GM19193 (cell line): Measurements from ENCODE around the gene MRPL37.

Source experiments
- POLR2A ChIP-seq: IDR thresholded peaks from 4 replicates; pipeline ENCODE4 v1.6.1; 2011; ENCODE audit not compliant: insufficient read depth, insufficient read length; ENCODE audit errors: extremely low read depth

Gene MRPL37

GRCh38 chr1:54244655-54245054, 44.7 kb downstream of the MRPL37 start:
- no peak for TF ChIP-seq POLR2A

GRCh38 chr1:54245501-54245900, 45.5 kb downstream of the MRPL37 start:
- TF ChIP-seq POLR2A = no peak

- TF ChIP-seq POLR2A = no peak
Observed at GRCh38 chr1:54246116-54246721, 46.3 kb downstream of the MRPL37 start.

GRCh38 chr1:54247863-54248515, 48.0 kb downstream of the MRPL37 start:
- TF ChIP-seq POLR2A = no peak

GRCh38 chr1:54248966-54249365, 49.0 kb downstream of the MRPL37 start:
- TF ChIP-seq POLR2A = no peak

GRCh38 chr1:54249819-54250435, 50.0 kb downstream of the MRPL37 start:
- no peak for TF ChIP-seq POLR2A

GRCh38 chr1:54250670-54251069, 50.7 kb downstream of the MRPL37 start:
- TF ChIP-seq POLR2A = no peak

GRCh38 chr1:54252371-54252936, 52.5 kb downstream of the MRPL37 start:
- TF ChIP-seq POLR2A = no peak

GRCh38 chr1:54253480-54253879, 53.5 kb downstream of the MRPL37 start:
- TF ChIP-seq POLR2A = no peak

GRCh38 chr1:54254055-54254454, 54.1 kb downstream of the MRPL37 start:
- TF ChIP-seq POLR2A = no peak

- no peak for TF ChIP-seq POLR2A
Observed at GRCh38 chr1:54255026-54255702, 55.2 kb downstream of the MRPL37 start.

- no peak for TF ChIP-seq POLR2A
Observed at GRCh38 chr1:54256522-54257345, 56.8 kb downstream of the MRPL37 start.

GRCh38 chr1:54257346-54257620, 57.3 kb downstream of the MRPL37 start:
- no peak for TF ChIP-seq POLR2A

GRCh38 chr1:54257876-54258275, 57.9 kb downstream of the MRPL37 start:
- TF ChIP-seq POLR2A = no peak
